IPS DF 6.9 (cell line): Measurements from ENCODE around the gene ST3GAL5.

Experiments used
- DNase-seq: peaks from one replicate; pipeline ENCODE4 v3.0.0-alpha.2; 2013; ENCODE audit warnings: low read depth, low spot score
- H3K27ac ChIP-seq: one replicate; pipeline ENCODE4 v1.5.1; 2013; ENCODE audit warnings: low read length, control low read depth
- H3K27me3 ChIP-seq: 2 replicates; pipeline ENCODE4 v1.6.1; 2013; ENCODE audit warnings: mild to moderate bottlenecking, low read length; ENCODE audit not compliant: control insufficient read depth, insufficient read depth
- H3K36me3 ChIP-seq: 2 replicates; pipeline ENCODE4 v1.6.1; 2013; ENCODE audit warnings: low read length; ENCODE audit not compliant: control insufficient read depth, insufficient read depth
- H3K4me1 ChIP-seq: 2 replicates; pipeline ENCODE4 v1.6.1; 2013; ENCODE audit warnings: low read length; ENCODE audit not compliant: control insufficient read depth, insufficient read depth
- H3K4me3 ChIP-seq: 2 replicates; pipeline ENCODE4 v1.5.1; 2013; ENCODE audit warnings: mild to moderate bottlenecking, low read length
- H3K9me3 ChIP-seq: 2 replicates; pipeline ENCODE4 v1.6.1; 2013; ENCODE audit warnings: low read length, inconsistent platforms; ENCODE audit not compliant: control insufficient read depth, insufficient read depth
- WGBS: extraction: QIAGEN DNeasy Blood & Tissue Kit; methylation state at CpG from one replicate; pipeline ENCODE4 v1.1.7; 2013; ENCODE audit warnings: mixed read lengths, missing lambda C conversion rate; ENCODE audit not compliant: insufficient read length, insufficient coverage; 5-methylcytosine and 5-hydroxymethylcytosine counted together

ST3GAL5 gene

DNA sequence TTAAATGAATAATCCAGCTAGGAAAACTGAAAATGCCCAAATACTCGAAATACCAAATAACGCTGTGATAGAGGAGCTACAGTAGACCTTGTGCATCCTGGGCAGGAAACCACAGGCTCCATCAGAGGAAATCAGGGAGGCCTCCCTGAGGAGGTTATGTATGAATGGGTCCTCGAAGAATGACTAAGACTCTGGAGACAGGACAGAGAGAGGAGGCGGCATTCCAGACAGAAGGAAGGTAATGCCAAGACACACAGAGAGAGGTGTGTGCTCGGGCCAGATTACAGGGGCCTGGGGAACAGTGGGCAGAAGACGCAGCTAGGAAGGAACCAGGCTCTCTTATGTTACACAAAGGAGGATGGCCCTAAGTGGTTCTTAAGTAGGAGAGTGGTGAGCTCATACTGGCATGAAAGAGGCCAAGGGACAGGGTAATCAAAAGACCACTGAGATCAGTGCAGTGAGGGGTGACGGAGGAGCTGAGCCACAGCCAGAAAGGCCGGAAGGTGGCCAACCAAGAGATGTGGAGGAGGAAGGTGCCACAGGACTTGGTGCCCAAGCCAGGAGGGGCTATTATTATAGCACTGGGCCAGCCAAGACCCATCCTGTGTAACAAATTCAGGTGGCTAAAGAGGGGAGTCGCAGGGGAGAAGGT is 9.9 kb downstream of the ST3GAL5 start:
- Histone ChIP-seq H3K27ac (no peak overlapping the region), H3K4me1 (0 out of 2 replicates have a peak, but pooled peaks cover 1% of the 10 kb centered on the region), H3K4me3 (no peak overlapping the region), H3K27me3 (no peaks in the 10 kb centered on the region), H3K9me3 (no peaks in the 10 kb centered on the region), H3K36me3 (no peaks in the 10 kb centered on the region)
- no peak for DNase-seq
- WGBS, result no CpG with 5 or more reads among the region's 9 CpGs

DNA sequence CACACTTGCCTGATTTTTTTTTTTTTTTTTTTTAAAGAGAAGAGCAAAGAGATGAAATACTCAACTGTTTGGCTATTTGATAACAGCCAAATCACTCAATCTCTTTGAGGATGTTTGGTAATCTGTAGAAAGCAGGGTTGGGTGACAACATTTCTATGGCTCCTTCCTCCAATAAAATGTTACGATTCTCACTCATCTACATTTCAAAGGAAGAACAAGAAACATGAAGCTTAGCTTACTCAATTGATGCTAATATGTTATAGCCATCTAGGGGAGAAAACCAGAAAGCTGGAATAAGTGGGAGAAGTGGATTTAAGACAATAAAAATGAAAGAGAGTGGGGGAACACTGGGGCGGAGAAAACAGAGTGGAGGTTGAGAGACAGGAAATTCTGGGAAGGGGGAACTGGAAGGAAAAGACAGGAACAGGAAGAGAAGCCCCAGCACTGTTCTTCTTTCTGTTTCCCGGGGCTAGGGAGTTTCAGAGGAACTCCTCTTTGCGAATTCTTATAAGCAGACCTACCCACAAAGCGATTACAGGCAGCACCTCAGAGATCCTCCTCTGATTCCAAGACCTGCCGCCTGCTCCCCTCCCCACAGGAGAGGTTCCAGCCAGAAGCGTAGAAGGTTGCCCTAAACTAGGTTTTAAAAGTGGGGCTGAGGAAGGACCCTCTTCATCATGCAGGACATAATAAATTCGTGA is 13.3 kb downstream of the ST3GAL5 start:
- WGBS, result no CpG with 5 or more reads among the region's 8 CpGs
- Histone ChIP-seq H3K27ac (no peak overlapping the region), H3K4me1 (0 out of 2 replicates have a peak, but pooled peaks cover 1% of the 10 kb centered on the region), H3K4me3 (no peak overlapping the region), H3K27me3 (no peaks in the 10 kb centered on the region), H3K9me3 (no peaks in the 10 kb centered on the region), H3K36me3 (no peaks in the 10 kb centered on the region)
- no peak for DNase-seq

DNA sequence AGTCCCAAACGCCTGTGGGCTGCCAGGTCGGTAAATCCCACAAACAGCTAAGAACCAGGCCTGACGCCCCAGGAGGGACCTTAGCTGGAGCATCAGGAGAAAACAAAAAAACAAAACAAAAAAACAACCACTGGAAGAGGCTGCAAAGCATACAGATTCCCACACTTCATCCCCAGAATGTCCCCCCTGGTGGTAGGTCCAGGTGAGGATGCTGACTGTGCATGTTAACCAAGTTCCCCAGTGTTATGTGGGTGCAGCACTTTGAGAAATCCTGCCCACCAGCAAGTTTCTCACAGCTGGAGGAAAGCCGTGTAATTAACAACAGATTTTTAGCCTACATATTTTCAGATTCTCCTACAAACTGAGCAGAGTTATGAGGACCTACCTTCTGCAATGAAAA is 15.1 kb downstream of the ST3GAL5 start:
- Histone ChIP-seq H3K36me3 (no peaks in the 10 kb centered on the region), H3K27me3 (no peaks in the 10 kb centered on the region), H3K27ac (no peak overlapping the region), H3K9me3 (no peaks in the 10 kb centered on the region), H3K4me1 (0 out of 2 replicates have a peak, but pooled peaks cover 1% of the 10 kb centered on the region), H3K4me3 (no peak overlapping the region)
- WGBS, result no CpG with 5 or more reads among the region's 4 CpGs
- DNase-seq, result no peak

DNA sequence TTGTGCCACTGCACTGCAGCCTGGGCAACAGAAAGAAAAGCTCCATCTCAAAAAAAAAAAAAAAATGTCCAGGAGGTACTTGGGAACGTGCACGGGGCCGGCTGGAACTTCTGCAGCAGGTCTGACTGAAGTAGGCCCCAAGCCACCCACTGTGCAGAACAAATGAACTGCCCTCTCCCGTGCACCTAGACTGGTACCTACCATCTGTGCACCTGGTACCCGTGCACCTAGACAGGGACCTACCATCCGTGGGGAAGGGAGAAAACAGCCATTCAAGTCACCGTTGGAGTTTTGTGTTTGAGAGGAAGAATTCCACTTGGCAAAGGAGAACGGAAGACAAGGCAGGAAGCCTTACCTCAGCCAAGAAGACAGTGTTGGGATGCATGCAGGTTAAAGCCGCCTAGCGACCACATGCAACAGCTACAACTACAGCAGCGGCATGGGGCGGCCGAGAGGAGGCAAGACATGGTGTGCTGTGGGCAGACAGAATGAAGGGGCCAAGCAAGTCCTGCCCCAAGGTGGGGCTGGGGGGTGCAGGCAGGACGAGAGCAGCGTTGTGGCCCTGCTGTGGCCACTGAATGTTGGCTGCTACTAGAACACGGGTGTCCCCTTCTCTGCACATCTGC is 16.1 kb downstream of the ST3GAL5 start:
- WGBS, result no CpG with 5 or more reads among the region's 16 CpGs

DNA sequence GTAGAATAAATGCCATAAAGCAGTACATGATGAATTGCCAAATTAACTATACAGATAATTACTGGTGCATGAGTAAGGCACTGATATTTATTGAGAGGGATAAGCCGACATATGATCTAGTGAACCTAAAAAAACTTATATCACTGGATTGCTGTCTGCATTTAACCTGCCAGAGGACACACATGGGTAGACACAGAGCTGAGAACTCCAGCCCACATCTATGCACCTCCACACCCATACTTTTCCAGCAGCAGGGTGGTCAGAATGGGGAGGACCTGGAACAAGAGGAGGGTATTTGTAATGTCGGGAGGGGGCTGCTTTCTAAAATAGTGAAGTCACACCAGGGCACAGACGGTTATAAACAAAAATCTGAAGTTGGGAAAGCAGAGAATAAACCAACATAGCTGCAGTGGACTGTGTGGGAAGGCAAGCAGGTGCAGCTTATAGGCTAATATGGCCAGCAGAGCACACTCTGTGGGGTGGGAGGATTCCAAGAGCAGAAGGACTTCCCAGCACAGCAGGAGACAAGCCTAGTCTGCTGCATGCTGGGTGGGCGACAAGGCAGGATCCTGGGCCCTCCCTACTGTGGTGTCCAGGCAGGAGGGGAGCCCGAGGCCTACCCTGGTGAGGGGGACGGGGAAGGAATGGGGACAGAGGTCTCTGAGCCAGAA is 17.2 kb downstream of the ST3GAL5 start:
- no peak for DNase-seq
- no peaks in the 10 kb centered on the region for H3K27me3 ChIP-seq
- H3K27ac ChIP-seq, result no peak overlapping the region
- 0 out of 2 replicates have a peak, but pooled peaks cover 1% of the 10 kb centered on the region for H3K4me1 ChIP-seq
- H3K4me3 ChIP-seq, result no peak overlapping the region
- no peaks in the 10 kb centered on the region for H3K36me3 ChIP-seq
- no CpG with 5 or more reads among the region's 6 CpGs for WGBS
- H3K9me3 ChIP-seq, result no peaks in the 10 kb centered on the region

More for the DNA sequence above, 16.1 kb downstream of the ST3GAL5 start:
- H3K4me3 ChIP-seq, result no peak overlapping the region
- no peaks in the 10 kb centered on the region for H3K36me3 ChIP-seq
- no peak for DNase-seq
- H3K27ac ChIP-seq, result no peak overlapping the region
- H3K9me3 ChIP-seq, result no peaks in the 10 kb centered on the region
- H3K27me3 ChIP-seq, result no peaks in the 10 kb centered on the region
- H3K4me1 ChIP-seq, result 0 out of 2 replicates have a peak, but pooled peaks cover 1% of the 10 kb centered on the region

DNA sequence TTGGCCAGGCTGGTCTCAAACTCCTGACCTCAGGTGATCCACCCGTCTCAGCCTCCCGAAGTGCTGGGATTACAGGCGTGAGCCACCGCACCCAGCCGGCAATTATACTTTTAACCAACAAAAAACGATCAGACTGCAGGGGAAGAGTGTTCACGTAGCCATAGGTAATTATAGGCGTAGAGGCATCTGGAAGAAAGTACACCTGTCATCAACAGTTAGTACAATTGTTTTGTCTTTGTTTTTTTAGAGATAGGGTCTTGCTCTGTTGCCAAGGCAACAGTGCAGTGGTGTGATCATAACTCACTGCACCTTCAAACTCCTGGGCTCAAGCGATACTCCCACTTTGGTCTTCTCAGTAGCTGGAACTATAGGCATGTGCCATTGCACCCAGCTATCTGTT is 20.0 kb downstream of the ST3GAL5 start:
- no peaks in the 10 kb centered on the region for H3K27me3 ChIP-seq
- H3K36me3 ChIP-seq, result no peaks in the 10 kb centered on the region
- no peak for DNase-seq
- no peak overlapping the region for H3K4me3 ChIP-seq
- no peaks in the 10 kb centered on the region for H3K9me3 ChIP-seq
- WGBS, result no CpG with 5 or more reads among the region's 9 CpGs
- no peak overlapping the region for H3K27ac ChIP-seq
- no peaks in the 10 kb centered on the region for H3K4me1 ChIP-seq

DNA sequence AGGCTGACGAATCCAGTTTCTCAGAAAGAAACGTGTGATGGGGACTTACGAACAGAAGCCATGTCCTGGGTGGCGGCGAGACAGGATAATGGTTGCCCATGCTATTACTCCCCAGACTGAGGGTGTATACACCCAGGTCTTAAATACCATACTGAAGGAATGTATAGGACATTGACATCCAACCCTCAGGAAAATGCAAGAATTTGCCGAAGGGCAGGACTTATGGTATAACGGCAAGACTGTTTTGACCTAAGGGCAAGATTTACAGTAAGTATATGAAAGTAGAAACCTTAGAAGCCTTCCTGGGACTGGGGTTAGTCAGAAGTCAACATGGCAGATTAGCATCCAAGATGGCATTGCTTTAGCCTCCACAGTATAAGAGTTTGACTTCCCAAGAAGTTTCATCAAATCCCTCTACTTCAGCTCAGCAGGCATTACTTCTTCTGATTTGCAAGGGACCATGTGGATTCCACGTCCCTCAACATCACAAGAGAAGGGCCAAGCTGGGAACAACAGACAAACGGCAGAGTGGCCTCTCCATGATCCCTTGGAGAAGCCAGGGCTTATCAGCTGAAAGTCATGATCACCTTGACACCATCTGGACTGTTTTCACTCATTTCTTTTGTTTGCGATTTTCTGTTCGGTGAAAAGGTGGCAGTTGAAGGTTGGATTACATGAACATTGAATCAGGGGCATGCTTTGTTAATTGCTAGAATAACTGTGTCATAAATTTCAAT is 21.1 kb downstream of the ST3GAL5 start:
- no peak overlapping the region for H3K27ac ChIP-seq
- H3K27me3 ChIP-seq, result no peaks in the 10 kb centered on the region
- H3K36me3 ChIP-seq, result no peaks in the 10 kb centered on the region
- no peak overlapping the region for H3K4me3 ChIP-seq
- no peak for DNase-seq
- WGBS, result no CpG with 5 or more reads among the region's 11 CpGs
- H3K4me1 ChIP-seq, result no peaks in the 10 kb centered on the region
- H3K9me3 ChIP-seq, result no peaks in the 10 kb centered on the region

DNA sequence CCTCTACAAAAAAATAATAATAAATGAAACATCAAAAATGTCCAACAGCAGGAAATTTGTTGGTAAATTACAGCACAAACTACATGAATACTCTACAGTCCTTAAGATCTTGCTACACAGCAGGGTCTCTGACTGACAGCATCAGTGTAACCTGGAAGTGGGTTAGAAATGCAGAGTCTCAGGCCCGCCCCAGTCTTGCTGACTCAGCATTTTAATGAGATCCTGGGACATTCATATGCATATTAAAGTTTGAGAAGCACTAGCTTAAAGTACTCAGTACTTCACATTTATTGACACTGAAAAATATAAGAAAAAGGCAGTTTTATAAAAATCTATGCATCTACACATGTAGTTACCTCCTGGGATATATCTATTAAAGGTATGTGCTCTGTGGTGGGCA is 21.7 kb downstream of the ST3GAL5 start:
- Histone ChIP-seq H3K36me3 (no peaks in the 10 kb centered on the region), H3K9me3 (no peaks in the 10 kb centered on the region), H3K27me3 (no peaks in the 10 kb centered on the region), H3K27ac (no peak overlapping the region), H3K4me1 (no peaks in the 10 kb centered on the region), H3K4me3 (no peak overlapping the region)
- no CpG with 5 or more reads among the region's 1 CpG for WGBS
- no peak for DNase-seq

DNA sequence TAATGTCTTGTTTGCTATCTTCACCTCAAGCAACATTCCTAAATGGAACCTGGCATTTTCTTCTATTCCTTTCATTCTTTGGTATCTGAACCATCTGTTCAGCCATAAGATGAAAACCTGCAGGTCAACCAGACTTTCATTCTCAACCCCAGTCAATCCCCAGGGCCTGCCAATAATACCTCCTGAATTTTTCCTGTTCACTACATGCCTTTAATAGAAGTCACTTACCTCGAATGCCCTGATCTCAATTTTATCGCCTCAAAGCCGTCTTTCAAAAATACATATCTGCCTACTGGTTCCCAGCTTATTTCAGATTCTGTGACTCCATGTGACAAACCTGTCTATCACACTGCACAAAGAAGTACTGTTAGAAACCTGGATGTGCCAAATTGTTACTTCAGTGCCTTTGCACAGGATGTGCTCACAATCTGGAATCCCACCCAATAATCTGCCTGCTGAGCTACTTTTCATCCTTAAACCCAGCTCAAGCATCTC is 22.6 kb downstream of the ST3GAL5 start:
- Histone ChIP-seq H3K36me3 (no peaks in the 10 kb centered on the region), H3K4me1 (no peaks in the 10 kb centered on the region), H3K27ac (no peak overlapping the region), H3K9me3 (no peaks in the 10 kb centered on the region), H3K4me3 (no peak overlapping the region), H3K27me3 (no peaks in the 10 kb centered on the region)
- no peak for DNase-seq
- WGBS, result no CpG with 5 or more reads among the region's 3 CpGs
